Right atrium auricular region (tissue), 2 donors: ENCODE data around the gene ZRANB3. TPM values are rescaled to one million over a fixed set of nuclear protein-coding genes. Genes with fewer than 3 reads are reported as not detected.

Experiments used
- DNase-seq: peaks from one replicate; pipeline ENCODE4 v3.0.0-alpha.2; 2019; ENCODE audit warnings: low spot score
- H3K27ac ChIP-seq, 2 donors: fragments of 200-600 bp; sonication (generic); 1 replicate in 1 of 2; 2 replicates in 1 of 2; pipeline ENCODE4 v1.5.1; 2016 to 2019
- H3K27me3 ChIP-seq, 2 donors: fragments of 200-600 bp; sonication (generic); one replicate each; pipeline versions ENCODE4 v1.5.1 to v1.6.0; 2017 to 2019
- H3K36me3 ChIP-seq: fragments of 200-600 bp; sonication (generic); one replicate; pipeline ENCODE4 v1.5.1; 2016
- H3K4me1 ChIP-seq, 2 donors: fragments of 200-600 bp; sonication (generic); one replicate each; pipeline versions ENCODE4 v1.5.1 to v1.6.0; 2017 to 2019
- H3K4me3 ChIP-seq, 2 donors: fragments of 200-600 bp; sonication (generic); 1 replicate in 1 of 2; 2 replicates in 1 of 2; pipeline ENCODE4 v1.5.1; 2017 to 2019; ENCODE audit warnings: mild to moderate bottlenecking in 1 of 2, moderate library complexity in 1 of 2
- H3K9me3 ChIP-seq, 2 donors: fragments of 200-600 bp; sonication (generic); one replicate each; pipeline ENCODE4 v1.5.1; 2019
- total RNA-seq, 2 donors: library from RNA; depleted of rRNA; stranded (reverse); fragments of >200 nt; gene quantifications; one replicate each; pipeline ENCODE4 v1.1.0, GENCODE V29; 2016
- TF ChIP-seq, protein P1 (sequence below), 2 donors: fragments of 200-600 bp; sonication (generic); IDR thresholded peaks; one replicate each; pipeline ENCODE4 v1.5.1; 2019; ENCODE audit warnings: antibody characterized with exemption in 2 of 2

Gene ZRANB3
- total RNA-seq, 2 donors from 2014 or later, result 1.6 to 2.3 TPM

DNA sequence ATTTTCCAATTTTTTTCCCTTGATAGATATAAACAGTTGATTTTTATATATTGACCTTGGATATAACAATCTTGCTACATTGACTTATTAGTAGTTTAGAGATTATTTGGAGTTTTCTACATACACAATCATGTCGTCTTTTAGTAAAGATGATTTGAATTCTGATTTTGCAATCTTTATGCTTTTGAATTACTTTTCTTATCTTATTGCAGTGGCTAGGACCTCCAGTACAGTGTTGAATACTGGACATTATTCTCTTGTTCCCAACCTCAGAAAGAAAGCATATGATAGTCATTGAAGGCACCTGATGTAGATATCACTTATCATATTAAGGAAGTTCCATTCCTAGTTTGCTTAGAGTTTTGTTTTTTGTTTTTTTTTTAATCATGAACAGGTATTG, 388.7 kb downstream of the ZRANB3 start:
- no peak overlapping the region for H3K27ac ChIP-seq
- peaks cover 15% of the 10 kb centered on the region for H3K36me3 ChIP-seq
- H3K4me1 ChIP-seq, result no peaks in the 10 kb centered on the region
- H3K9me3 ChIP-seq, result peaks cover 0 to 15% of the 10 kb centered on the region in 2 donors
- DNase-seq, result no peak
- H3K27me3 ChIP-seq, result no peaks in the 10 kb centered on the region
- TF ChIP-seq, protein P1, sequence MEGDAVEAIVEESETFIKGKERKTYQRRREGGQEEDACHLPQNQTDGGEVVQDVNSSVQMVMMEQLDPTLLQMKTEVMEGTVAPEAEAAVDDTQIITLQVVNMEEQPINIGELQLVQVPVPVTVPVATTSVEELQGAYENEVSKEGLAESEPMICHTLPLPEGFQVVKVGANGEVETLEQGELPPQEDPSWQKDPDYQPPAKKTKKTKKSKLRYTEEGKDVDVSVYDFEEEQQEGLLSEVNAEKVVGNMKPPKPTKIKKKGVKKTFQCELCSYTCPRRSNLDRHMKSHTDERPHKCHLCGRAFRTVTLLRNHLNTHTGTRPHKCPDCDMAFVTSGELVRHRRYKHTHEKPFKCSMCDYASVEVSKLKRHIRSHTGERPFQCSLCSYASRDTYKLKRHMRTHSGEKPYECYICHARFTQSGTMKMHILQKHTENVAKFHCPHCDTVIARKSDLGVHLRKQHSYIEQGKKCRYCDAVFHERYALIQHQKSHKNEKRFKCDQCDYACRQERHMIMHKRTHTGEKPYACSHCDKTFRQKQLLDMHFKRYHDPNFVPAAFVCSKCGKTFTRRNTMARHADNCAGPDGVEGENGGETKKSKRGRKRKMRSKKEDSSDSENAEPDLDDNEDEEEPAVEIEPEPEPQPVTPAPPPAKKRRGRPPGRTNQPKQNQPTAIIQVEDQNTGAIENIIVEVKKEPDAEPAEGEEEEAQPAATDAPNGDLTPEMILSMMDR (IDR thresholded peaks at IDR 0.05), result no peak
- H3K4me3 ChIP-seq, result no peak overlapping the region

DNA sequence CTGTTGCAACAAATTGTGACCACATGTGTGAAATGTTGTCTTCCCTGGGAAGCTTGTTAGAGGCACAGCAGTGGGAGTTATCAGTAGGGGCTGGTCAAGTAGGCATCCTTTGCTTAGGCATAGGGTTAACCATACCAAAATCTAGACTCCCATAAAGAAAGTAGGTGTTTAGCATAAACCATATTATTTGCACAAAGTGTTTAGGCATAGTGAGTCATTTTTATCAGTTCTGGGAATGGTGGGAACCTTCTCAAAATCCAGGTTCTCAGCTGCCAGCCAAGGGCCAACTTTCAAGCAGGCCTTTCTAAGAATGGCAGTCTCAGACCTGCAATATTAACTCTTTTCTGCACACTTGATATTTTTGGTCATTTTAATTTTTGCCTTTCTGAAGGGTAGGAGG, 390.4 kb downstream of the ZRANB3 start:
- Histone ChIP-seq H3K4me1 (no peaks in the 10 kb centered on the region), H3K36me3 (peaks cover 30% of the 10 kb centered on the region), H3K9me3 (peaks cover 0 to 15% of the 10 kb centered on the region in 2 donors), H3K27me3 (no peaks in the 10 kb centered on the region), H3K4me3 (no peak overlapping the region), H3K27ac (no peak overlapping the region)
- TF ChIP-seq, protein P1 (IDR thresholded peaks at IDR 0.05), result no peak
- DNase-seq, result no peak

DNA sequence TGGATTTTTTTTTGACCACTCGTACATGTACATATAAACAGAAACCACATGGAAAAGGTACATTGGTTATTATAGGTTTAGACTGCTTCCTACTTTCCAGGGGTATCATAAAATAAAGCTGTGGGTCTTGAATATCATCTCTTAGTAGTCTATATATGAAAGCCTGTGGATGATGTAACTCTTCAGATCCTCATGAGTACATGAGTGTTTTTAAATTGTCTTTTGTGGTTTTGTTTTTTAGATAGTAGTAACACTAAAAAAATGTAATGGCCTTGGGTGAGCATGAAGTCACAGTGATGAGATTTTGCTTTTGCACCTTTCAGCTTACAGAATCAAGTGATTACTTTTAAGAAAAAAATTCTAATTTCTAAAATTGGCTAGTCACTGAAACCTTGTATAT, 398.7 kb downstream of the ZRANB3 start:
- Histone ChIP-seq H3K4me3 (no peak overlapping the region), H3K4me1 (no peaks in the 10 kb centered on the region), H3K27me3 (no peaks in the 10 kb centered on the region), H3K27ac (no peak overlapping the region), H3K9me3 (no peaks in the 10 kb centered on the region), H3K36me3 (peaks cover 66% of the 10 kb centered on the region)
- no peak for DNase-seq
- TF ChIP-seq, protein P1 (IDR thresholded peaks at IDR 0.05), result no peak

DNA sequence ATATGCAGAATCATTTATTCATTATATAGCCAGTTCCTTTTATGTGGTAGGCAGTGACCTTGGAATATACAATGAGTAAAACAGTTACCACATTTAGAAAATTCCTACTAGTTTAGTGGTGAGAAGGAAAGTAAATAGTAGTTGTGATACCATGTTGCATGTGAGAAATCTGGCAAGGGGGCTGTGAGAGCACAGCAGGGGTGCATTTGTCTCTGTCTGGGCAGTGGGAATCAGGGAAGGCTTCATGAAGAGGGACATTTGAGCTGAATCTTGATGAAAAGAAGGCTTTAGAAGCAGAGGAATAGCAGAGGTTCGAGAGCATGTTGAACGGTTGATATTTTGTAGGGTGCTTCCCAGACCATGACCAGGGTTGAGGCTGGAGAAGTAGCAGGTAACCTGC, 400.3 kb downstream of the ZRANB3 start:
- no peak overlapping the region for H3K27ac ChIP-seq
- TF ChIP-seq, protein P1 (IDR thresholded peaks at IDR 0.05), result no peak
- H3K4me3 ChIP-seq, result no peak overlapping the region
- no peaks in the 10 kb centered on the region for H3K27me3 ChIP-seq
- peaks cover 66% of the 10 kb centered on the region for H3K36me3 ChIP-seq
- H3K4me1 ChIP-seq, result no peaks in the 10 kb centered on the region
- H3K9me3 ChIP-seq, result no peaks in the 10 kb centered on the region
- no peak for DNase-seq

DNA sequence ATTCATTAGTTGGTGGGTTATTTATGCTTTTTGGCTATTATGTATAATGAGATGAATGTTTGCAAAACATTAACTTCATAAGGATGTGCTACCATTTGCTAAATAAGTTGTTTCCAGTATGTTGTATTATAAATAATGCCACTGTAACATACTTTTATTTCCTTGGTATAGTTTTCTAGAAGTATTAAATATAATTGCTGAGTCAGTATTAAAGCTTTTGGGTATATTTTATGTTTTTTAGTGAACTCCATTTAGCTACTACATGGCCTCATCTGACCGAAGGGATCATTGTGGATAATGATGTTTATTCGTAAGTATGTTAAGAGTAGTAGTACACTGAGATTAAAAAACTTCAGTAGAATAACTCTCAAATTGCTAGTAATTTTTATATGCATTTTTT, 405.1 kb downstream of the ZRANB3 start:
- TF ChIP-seq, protein P1 (IDR thresholded peaks at IDR 0.05), result no peak
- H3K27ac ChIP-seq, result no peak overlapping the region
- no peaks in the 10 kb centered on the region for H3K4me1 ChIP-seq
- H3K4me3 ChIP-seq, result no peak overlapping the region
- no peaks in the 10 kb centered on the region for H3K9me3 ChIP-seq
- peaks cover 66% of the 10 kb centered on the region for H3K36me3 ChIP-seq
- DNase-seq, result no peak
- no peaks in the 10 kb centered on the region for H3K27me3 ChIP-seq
